Stimulated activated CD4-positive, alpha-beta T cell treated with anti-CD3 and anti-CD28 coated beads, Interleukin-1b, Interleukin-23, amount 100 ng/mL, for 4 hours (primary cell): Measurements from ENCODE around the gene KCNG2.

Experiments
- DNase-seq, 2 donors: peaks; one replicate each; pipeline ENCODE4 v3.0.0-alpha.2; 2020; ENCODE audit warnings: low read depth in 2 of 2

KCNG2 gene

DNA sequence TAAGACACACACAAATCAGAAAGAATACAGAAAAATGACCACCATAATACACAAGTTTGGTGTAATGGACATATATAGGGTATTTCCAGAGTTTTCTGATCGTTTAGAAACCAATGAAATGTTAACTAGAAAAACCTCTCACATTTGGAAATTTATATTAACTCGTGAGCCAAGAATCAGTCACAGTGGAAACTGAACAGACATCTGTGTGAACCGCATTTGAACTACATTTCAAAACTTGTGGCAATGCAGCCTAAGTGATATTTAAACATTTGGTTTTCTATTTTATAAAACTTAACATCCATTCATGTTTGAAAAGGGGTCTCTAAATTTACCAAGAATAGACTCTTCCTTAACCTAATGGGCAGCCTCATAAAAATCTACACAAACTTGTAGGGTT lies 29.0 kb upstream of the KCNG2 start:
- DNase-seq = no peak

DNA sequence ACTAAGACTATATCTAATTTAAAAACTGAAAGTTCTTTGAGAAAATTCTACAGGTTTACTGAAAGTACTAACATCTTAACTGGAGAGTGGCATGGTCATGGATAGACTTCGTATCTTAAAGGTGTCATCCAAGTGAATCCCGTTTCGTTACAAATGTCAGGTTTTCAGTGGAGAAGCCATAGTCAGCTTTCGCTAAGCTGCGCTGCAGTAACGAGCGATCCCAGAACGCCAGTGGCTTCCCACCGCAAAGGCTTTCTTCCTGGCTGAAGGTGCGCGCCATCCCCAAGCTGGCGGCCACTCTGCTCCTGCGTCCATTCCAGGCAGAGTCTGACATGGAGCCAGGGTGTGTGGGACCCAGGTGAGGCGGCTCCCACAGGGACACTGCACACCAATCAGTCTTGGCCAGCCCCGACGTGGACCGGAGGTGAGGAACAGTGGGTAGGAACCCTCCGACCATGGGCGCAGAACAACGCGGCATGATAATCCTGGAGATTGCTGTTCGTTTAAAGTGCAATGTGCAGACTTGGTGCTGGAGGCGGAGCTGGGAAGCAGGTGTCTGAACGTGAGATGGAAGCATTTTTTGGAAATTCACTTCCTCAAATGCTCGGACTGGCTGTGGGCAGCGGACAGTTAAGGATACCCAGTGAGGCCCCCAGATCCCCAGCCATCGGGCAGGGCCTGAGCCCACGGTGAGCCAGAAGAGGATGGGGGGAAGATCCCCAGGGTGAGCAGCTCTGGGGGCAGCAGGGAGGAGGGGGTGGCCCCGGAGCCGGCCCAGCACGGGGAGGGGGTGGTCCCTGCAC lies 27.8 kb upstream of the KCNG2 start:
- no peak for DNase-seq

DNA sequence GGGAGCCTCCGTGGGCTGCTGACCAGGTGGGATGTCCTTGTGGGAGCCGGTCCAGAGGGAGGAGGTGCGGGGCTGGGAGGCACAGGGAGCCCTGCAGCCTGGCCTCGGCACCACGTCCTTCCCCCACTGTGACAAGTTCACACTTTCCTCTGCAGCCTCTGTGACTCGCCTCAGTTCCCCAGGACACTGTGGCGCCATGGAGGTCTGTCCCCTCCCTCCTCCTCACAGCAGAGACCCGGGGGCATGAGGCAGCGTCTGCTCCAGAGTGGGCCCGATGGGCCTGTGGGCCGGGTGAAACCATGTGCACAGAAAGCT lies 27.3 kb upstream of the KCNG2 start:
- DNase-seq = no peak

DNA sequence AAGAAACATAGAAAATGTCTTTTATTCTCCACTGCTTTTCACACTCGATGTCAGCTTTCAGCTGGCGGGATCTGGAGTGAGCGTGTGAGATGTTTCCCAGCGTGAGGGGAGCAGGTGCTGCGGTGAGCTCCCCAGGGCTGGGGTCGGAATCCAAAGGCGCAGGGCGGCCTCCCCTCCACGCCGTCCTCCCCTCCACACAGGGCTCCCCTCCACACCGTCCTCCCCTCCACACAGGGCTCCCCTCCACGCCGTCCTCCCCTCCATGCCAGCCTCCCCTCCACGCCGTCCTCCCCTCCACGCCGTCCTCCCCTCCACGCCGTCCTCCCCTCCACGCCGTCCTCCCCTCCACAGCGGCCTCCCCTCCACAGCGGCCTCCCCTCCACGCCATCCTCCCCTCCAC lies 26.9 kb upstream of the KCNG2 start:
- DNase-seq = no peak

DNA sequence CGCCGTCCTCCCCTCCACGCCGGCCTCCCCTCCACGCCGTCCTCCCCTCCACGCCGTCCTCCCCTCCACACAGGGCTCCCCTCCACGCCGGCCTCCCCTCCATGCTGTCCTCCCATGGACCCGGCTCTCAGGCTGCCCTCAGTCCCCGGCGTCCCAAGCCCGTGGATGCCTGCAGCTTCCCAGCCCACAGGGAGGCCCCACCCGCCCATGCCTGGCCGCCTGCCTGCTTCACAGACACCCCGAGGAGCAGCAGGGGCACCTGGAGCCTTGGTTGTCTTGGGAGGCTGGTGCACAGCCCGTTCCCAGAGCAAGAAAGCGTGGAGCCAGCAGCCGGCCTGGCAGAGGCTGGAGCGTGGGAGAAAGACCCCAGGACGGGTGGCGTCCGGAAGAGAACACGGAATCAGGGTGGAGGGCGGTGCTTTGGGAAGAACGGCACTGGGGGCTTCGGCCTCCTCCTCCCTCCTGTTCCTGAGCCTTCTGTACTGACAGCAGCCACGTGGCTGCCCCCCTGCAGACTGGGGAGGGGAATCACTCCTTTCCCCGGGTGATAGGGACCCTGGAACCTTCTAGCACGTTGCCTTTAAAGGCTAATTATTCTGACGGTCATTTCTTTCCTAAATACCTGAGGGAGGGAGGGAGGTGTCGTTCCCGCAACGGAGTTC lies 26.2 kb upstream of the KCNG2 start:
- DNase-seq = no peak

DNA sequence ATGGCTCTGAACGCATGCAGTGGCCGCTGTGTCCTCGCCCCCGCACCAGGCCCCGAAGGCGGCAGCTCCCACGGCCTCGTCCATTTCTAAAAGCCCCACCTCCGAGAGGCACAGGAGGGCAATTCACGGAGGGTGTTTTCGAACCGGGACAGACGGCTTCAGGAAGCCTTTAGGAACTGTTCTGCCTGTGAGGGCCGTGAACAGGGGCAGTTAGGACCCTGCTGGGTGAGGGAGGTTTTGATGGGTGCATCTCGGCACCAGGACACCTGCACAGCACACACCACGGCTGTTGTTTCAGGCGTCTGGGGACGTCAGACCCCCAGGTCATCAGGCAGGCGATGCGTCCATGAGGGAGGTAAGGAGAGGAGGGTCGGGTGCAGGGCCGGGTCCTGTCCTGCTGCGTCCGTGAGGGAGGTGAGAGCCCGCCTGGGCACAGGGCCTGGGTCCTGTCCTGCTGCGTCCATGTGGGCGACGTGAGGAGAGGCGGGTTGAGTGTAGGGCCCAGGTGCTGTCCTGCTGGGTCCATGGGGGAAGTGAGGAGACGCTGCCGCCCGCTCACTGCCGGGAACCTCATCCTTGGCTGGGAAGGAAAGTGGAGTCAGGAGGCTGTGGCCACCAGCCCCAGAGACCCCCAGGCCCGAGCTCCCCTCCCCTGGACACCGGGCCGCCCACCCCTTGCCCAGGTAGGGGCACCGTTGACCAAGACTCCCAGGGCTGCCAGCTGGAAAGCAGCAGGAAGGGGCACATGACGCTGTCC lies 25.5 kb upstream of the KCNG2 start:
- DNase-seq = no peak

DNA sequence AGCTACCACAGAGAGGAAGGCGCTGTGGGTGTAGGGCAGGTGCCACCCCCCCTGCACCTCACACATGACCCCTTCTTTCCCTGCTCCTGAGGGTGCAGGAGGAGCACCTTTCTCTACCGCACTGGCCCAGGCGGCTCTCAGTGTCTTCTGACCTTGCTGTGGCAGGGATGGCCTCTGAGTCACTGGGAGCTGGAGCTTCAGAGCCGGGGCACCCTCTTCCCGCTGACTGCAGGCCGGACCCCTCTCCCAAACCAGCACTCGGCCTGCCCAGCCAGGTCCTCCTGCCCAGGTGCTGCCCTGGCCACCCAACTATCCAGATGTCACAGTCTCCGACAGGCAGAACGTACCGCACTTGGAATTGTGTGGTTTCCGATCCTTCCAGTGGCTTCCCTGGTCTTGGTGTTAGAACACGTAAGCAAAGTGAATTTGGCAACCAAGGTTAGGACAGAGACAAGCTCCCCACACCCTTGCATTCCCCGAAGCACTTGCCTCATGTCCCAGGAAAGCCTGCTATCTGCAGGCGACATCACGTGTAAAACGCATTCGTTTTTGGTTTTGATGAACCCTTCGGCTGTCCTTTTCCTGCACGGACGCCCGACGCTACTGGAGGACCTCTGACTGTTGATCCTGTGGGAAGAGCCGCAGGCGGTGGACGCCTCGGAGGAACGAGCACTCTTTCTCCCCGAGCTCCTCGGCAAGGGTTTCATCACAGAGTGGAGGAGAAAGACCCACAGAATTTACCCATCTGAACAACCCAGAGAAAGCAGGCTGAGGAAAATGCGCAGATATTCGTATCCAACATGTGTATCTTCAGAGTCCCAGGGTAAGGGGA lies 24.7 kb upstream of the KCNG2 start:
- DNase-seq = no peak

DNA sequence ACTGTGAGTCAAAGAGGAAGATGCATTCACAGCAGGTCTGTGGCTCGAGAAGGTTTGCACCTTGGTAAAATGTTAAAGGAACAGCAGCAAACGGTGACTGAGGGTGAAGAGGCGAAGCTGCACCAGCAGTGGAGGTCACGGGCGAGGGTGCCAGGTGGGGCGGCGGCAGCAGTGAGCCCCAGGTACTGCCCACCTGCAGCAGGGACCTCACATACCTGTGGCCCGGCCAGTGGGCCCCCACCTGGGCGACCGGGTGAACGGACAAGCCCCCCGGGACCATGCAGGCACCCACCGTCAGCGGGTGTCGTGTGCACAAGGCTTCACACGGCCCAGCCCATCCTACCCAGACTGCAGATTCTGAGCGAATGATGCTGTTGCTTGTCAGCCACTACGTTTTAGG lies 23.6 kb upstream of the KCNG2 start:
- no peak for DNase-seq

DNA sequence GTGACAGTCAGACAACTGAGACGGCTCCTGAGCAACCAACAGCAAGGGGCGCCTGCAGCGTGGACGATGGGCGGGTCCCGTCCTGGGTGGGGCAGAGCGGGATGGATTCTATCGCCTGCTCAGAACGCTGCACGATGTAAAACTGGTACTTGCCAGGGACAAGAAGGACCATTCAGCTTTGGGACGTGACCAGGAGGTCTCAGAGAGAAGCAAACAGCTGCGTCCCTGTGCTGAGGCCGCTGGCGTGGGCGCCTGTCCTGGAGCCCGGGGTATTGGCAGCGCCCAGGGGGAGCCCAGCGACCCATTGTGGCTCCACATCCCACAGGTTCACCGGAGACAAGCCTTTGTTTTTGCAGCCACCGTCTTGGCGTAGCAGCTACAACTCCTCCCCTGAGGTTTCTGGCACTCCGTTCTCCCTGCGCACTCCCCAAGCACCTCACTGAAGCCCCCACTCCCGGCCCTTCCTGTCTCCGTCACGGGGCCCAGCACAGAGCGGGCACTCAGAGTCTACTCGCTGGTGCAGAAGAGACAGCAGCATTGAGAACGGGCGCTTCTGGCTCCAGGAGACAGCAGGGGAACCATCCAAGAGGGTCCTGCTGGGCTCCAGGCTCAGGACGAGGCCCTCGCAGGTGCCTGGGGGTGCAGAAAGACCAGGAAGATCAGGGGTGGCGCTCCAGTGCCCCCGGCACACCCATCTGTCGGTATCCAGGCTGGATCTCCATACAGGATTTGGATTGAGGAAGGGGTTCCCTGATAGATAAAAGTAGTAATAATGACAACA lies 22.1 kb upstream of the KCNG2 start:
- DNase-seq = no peak

DNA sequence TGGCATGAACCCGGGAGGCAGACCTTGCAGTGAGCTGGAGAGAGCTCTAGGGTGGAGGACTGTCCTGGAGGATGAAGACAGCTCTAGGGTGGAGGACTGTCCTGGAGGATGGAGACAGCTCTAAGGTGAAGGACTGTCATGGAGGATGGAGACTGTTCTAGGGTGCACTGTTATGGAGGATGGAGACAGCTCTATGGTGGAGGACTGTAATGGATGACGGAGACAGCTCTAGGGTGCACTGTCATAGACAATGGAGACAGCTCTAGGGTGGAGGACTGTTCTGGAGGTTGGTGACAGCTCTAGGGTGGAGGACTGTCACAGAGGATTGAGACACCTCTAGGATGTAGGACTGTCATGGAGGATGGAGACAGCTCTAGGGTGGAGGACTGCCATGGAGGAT lies 21.1 kb upstream of the KCNG2 start:
- no peak for DNase-seq

DNA sequence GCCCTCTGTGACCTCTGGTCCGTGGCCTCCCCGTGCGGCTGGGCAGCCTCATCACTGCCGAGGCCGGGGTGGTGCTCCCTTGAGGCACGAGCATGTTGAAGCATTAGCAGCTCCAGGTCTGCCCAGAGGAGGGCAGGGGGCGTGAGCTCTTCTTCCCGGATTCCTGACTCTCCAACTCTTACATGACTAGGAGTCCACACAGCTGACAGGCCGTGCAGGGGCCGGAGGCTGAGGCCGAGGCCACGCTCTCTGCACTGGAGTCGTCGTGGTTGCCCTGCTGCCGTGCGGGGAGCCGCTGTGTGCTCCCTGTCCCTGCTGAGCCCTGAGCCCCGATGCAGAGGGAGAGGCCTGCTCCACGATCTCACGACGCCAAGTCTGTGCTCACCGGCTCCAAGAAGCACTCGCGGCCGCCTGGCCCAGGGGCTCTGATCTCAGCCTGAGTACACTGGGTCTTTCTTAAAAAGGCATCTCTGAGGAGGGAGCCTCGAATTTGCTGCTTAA lies 19.4 kb upstream of the KCNG2 start:
- DNase-seq = no peak

DNA sequence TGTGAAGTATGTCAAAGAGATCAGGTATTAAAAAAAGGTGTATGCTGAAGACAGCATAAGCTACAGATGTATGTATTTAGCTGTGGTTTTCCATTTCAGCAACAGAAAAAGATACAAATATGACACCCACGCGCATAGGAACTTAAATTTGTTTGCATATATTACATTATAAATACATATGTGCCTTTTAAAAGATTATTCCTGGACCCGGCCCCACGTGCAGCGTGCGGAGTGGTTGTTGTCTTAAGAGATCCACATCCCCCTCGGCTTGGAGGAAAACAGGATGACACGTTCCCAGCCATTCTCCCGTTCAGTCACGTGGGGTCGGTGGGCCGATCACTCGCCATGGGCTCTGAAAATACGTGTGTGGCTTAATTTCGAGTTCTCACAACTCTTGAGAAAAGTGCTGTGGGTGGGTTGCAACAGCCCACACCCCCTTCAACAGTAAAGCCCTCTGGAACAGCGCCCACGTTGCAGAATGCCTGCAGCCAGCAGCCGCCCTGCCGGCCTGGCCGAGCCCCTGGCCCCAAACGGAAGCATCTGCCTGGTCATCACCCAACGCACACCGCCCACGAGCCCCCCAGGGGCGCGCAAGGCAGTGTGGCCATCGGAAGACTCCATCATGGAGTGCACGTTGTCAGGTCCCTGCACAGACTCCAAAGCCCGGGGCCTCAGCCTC lies 18.6 kb upstream of the KCNG2 start:
- no peak for DNase-seq

DNA sequence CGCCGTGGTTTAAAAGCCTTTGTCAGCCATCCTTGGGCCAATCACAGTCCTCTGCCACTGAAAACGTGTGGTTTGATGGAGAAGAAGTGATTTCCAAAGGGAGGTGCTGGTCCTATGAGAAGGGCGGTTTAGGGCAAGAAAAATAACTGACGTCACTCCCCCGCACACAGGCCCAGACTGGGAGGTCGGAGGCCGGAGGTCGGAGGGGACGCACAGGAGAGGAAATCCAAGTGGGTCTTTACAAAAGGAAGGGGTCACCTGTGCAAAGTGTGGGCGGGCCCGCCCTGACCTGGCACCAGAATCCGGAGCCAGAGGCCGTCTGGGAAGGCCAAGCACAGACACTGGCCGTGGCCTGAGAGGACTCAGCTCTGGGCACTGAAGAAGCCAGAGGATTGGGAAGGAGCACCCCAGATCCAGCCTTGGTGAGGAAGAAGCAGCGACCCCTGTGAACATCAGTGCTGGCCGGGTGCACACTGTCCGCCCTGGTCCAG lies 18.0 kb upstream of the KCNG2 start:
- DNase-seq = no peak

DNA sequence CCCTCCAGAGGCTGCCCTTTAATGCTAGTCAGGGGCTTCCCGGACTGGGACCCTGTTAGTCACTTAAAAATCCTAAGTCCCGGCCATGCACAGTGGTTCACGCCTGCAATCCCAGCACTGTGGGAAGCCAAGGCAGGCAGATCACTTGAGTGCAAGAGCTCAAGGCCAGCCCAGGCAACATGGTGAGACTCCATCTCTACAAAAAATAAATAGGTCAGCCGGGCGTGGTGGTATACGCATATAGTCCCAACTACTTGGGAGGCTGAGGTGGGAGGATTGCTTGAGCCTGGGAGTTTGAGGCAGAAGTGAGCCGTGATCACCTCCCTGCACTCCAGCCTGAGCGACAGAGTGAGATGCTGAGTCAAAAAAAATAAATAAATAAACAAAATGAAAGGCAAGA lies 17.2 kb upstream of the KCNG2 start:
- no peak for DNase-seq

DNA sequence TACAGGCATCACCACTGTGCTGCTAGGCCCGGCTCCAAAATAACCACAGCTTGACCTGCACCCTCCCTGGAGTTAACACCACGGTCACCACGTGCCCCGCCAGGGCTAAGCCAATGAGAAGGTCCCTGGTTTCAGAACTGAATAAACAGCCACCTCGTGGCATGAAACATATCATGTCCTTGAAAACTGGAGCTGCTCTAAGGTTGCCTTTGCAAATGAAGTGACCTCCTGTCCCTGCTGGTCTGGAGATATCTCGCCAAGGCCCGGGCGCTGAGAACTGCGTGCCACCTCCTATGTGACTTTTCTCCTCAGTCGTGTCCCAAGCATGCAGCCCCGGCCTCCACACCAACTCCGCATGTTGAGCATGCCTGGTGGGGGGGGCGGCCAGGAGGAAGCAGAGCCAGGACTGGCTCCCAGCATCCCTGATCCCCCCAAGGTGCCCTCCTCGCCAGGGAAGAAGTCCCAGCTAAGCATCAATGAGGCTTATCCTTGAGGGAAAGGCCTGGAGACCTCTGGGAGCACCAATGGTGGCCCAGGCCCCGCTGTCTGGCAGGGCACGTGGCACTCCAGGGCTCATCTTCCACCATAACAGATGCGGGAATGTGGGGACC lies 16.3 kb upstream of the KCNG2 start:
- no peak for DNase-seq

DNA sequence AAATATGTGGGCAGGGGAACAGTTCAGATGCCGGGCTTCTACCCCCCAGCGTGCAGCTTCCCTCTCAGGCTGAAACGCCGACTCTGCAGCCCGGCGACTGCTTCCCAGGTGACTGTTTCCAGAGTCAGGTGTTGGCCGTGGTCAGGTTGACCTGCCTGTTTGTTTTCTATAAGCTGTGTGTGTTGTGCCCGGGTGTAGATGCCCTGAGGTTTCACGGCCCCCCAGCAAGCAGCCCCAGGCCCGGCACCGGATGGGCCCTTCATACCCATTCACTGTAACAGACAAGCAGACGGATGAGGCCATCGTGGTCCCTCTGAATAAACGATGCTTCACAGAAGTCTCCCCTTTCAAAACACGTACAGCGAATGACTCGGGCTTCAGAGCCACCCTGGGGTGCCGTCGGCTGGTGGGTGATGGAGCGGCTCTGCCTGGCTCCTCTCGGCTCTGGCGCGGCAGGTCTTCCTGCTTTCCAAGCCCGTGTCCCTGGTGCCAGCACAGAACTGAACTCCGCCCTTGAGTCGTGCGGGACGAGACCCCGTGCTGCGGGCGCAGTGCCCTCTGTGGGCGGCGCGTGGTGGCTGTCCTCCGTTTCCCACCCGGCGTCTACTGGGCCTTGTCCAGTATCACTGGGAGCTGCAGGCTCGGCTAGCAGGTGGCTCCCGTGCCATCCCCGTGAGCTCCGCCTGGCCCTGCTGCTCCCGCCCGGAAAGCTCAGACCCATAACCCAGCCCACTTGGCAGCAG lies 15.0 kb upstream of the KCNG2 start:
- DNase-seq = no peak

DNA sequence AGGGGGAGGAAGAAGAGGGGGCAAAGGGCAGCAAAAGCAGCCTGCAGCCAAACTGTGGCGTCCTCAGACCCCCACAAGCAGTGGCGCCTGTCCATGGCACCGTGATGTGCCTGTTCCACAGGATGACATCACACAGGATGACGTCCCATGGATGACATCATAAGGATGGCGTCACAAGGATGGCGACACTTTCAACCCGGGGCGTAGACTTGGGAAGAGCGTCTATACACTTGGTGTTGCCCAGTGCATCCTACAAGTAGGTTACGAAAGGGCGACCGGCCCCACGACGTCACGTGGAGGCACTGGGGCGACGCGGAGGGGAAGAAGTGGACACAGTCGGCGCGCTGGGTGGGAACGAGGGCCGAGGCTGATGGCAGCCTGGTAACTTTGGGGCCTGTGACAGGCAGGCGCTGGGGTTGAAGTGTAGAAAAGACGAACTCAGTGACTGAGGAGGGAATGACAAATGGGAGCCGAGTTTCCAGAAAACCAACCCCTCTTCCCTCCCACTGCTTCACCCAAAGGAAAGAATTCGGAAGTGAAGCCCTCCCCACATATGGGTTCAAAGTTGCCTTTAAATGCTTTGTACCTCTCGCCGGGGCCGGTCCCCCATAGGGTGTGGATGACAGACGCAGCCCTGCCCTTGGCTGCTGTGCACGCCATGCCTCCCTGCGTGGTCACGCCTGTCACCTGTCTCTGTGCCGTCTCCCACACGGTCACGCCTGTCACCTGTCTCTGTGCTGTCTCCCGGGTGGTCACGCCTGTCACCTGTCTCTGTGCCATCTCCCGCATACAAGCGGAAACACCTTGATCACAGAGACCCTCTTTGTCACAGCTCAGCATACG lies 13.4 kb upstream of the KCNG2 start:
- no peak for DNase-seq
